Right lobe of liver (tissue), 6 donors: ENCODE measurements around the gene KCNH1. TPM values are rescaled to one million over a fixed set of nuclear protein-coding genes. Genes with fewer than 3 reads are reported as not detected.

Source experiments
- ATAC-seq, 4 donors: fragments of 200-7000 bp; cut with Tn5 transposase; one replicate each; pipeline ENCODE4 v1.9.1; 2020; ENCODE audit warnings: mild to moderate bottlenecking in 4 of 4, moderate library complexity in 4 of 4
- DNase-seq, 3 donors: peaks; one replicate each; pipeline ENCODE4 v3.0.0-alpha.2; 2020
- H3K27ac ChIP-seq, 3 donors: fragments of 200-600 bp; one replicate each; pipeline ENCODE4 v1.8.0; 2022
- H3K27me3 ChIP-seq, 2 donors: fragments of 200-600 bp; one replicate each; pipeline ENCODE4 v1.8.0; 2022
- H3K36me3 ChIP-seq, 4 donors: fragments of 200-600 bp; sonication (generic) in 1 of 4; one replicate each; pipeline versions ENCODE4 v1.5.1 to v1.8.0; 2017 to 2022; ENCODE audit warnings: control low read depth in 1 of 4
- H3K4me1 ChIP-seq, 4 donors: fragments of 200-600 bp; sonication (generic) in 1 of 4; one replicate each; pipeline versions ENCODE4 v1.5.1 to v1.8.0; 2017 to 2022; ENCODE audit warnings: control low read depth in 1 of 4
- H3K4me3 ChIP-seq, 3 donors: fragments of 200-600 bp; one replicate each; pipeline ENCODE4 v1.8.0; 2022
- H3K9me3 ChIP-seq, 4 donors: fragments of 200-600 bp; sonication (generic) in 1 of 4; one replicate each; pipeline versions ENCODE4 v1.5.1 to v1.8.0; 2017 to 2022; ENCODE audit warnings: control low read depth in 1 of 4
- CTCF ChIP-seq, 4 donors: fragments of 200-600 bp in 3 of 4; fragments of 450-650 bp in 1 of 4; IDR thresholded peaks; one replicate each; pipeline versions ENCODE4 v1.5.1 to v1.8.0; 2016 to 2022; ENCODE audit warnings: antibody characterized with exemption in 4 of 4, mild to moderate bottlenecking in 2 of 4
- POLR2A ChIP-seq: fragments of 450-650 bp; IDR thresholded peaks from one replicate; pipeline ENCODE4 v1.6.1; 2017; ENCODE audit warnings: antibody characterized with exemption, mild to moderate bottlenecking
- WGBS: methylation state at CpG from one replicate; pipeline ENCODE4 v1.1.6; 2018; ENCODE audit warnings: low coverage, low lambda C conversion rate; ENCODE audit not compliant: insufficient coverage; ENCODE audit errors: missing lambda C conversion rate; 5-methylcytosine and 5-hydroxymethylcytosine counted together
- intact Hi-C, 2 donors: fragments of 100-400 bp; cut with DNase I; formaldehyde crosslinking; loops; one replicate each; pipeline versions ENCODE4 v1.11.2 to v1.14.1; 2022
- total RNA-seq, 6 experiments: library from RNA; depleted of rRNA in 2 of 6; stranded (reverse); fragments of >200 nt in 2 of 6; fragmentation: NEBNext Ultra II Directional in 3 of 6; extraction: Animal tissue kit (Norgen Biotek cat#: 25700) in 3 of 6; gene quantifications; one replicate each; pipeline versions ENCODE4 v1.1.0 to v1.2.4, GENCODE V29; 2016 to 2023
- donor health status: DM: no; HTN: yes; CAD: no.
- donor health status: DM: no; HTN: no; CAD: no.
- donor health status: DM: no; HTN: no; CAD: no.
- donor health status: DM: no; HTN: yes; CAD: no.
- donor health status: DM: no; HTN: yes; CAD: no.

Gene KCNH1
- total RNA-seq, 6 experiments from 2014 or later, result not detected

DNA sequence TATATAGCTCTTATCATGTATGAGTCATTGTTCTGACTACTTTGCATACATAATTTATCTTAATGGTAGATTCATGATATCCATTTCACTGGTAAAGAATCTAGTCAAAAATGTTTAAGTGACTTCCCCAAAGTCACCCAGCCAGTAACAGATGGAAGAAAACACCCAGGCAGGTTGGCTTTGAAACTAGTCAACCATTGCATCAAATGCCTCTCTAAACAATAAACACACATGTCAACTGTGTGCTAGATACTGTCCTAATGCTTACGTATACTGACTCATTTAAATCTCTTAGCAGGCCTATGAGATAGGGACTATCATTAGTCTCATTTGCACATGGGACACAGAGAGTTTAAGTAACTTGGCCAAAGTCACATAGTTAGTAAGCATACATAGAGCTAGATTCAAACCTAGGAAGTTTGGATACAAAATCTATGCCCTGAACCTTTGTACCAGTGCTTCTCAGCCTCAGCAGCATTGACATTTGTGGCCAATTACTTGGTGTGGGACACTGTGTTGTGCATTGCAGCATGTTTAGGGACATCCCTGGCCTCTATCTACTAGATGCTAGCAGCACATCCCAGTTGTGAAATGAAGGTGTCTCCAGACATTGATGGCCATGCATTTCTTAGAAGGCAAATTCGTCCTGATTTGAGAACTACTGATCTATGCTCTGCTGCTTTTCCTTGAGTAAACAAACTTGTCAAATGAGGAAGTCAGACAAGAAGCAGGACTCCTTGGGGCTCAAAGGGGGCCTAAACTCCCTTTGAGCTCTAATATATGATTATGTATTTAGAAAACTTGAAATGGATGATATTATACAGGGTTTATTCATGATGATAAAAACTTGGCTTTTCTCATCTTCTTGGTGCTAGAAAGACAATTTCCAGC, 316.3 kb downstream of the KCNH1 start:
- no peak for ATAC-seq
- TF ChIP-seq CTCF (IDR thresholded peaks at IDR 0.05), result no peak
- TF ChIP-seq POLR2A, result no peak
- no peak for DNase-seq
- WGBS, result 68% methylated on average over 2 of the region's 2 CpGs
- Histone ChIP-seq H3K4me3 (no peak overlapping the region), H3K9me3 (no peaks in the 10 kb centered on the region), H3K36me3 (no peaks in the 10 kb centered on the region), H3K27me3 (no peaks in the 10 kb centered on the region), H3K4me1 (peaks cover 0 to under 1% (median 0%) of the 10 kb centered on the region in 4 donors), H3K27ac (no peak overlapping the region)
- intact Hi-C loops, result no loop called here

GRCh38 chr1:210815641-210816550, 318.1 kb downstream of the KCNH1 start:
- no peak for TF ChIP-seq CTCF (IDR thresholded peaks at IDR 0.05)
- TF ChIP-seq POLR2A, result no peak
- DNase-seq (no peak), ATAC-seq (no peak)
- Histone ChIP-seq H3K36me3 (no peaks in the 10 kb centered on the region), H3K27me3 (no peaks in the 10 kb centered on the region), H3K4me1 (no peaks in the 10 kb centered on the region), H3K4me3 (no peak overlapping the region), H3K27ac (no peak overlapping the region), H3K9me3 (no peaks in the 10 kb centered on the region)
- intact Hi-C loops, result no loop called here
- WGBS, result 73% methylated on average over 12 of the region's 13 CpGs

GRCh38 chr1:210814382-210815123, 319.4 kb downstream of the KCNH1 start:
- H3K36me3 ChIP-seq, result no peaks in the 10 kb centered on the region
- TF ChIP-seq POLR2A (no peak), CTCF (IDR thresholded peaks at IDR 0.05) (no peak)
- H3K4me1 ChIP-seq, result no peaks in the 10 kb centered on the region
- no peak overlapping the region for H3K4me3 ChIP-seq
- H3K27ac ChIP-seq, result no peak overlapping the region
- no peaks in the 10 kb centered on the region for H3K9me3 ChIP-seq
- ATAC-seq, result no peak
- H3K27me3 ChIP-seq, result no peaks in the 10 kb centered on the region
- DNase-seq, result no peak
- intact Hi-C loops, result no loop called here

GRCh38 chr1:210801501-210801900, 332.4 kb downstream of the KCNH1 start:
- intact Hi-C loops, result no loop called here
- no peak overlapping the region for H3K4me3 ChIP-seq
- ATAC-seq (no peak), DNase-seq (no peak)
- TF ChIP-seq POLR2A, result no peak
- TF ChIP-seq CTCF (IDR thresholded peaks at IDR 0.05), result no peak
- no peaks in the 10 kb centered on the region for H3K4me1 ChIP-seq
- no peaks in the 10 kb centered on the region for H3K9me3 ChIP-seq
- no peak overlapping the region for H3K27ac ChIP-seq
- WGBS, result 85% methylated on average over 4 of the region's 4 CpGs
- no peaks in the 10 kb centered on the region for H3K27me3 ChIP-seq
- no peaks in the 10 kb centered on the region for H3K36me3 ChIP-seq
